GM12878 (cell line): ENCODE results near the gene CDK17. TPM values are rescaled to one million over a fixed set of nuclear protein-coding genes. Genes with fewer than 3 reads are reported as not detected.

Source experiments
- ATAC-seq: fragments of 200-7000 bp; cut with Tn5 transposase; 3 replicates; pipeline ENCODE4 v1.9.1; 2020; ENCODE audit warnings: mild to moderate bottlenecking, moderate library complexity
- BruUV-seq: library from RNA; stranded (reverse); fragments of 400-500 nt; replicated peaks from 2 replicates; lab custom pipeline; 2021; lab: Mats Ljungman, UMichigan
- CTCF ChIA-PET: fragments of 300-600 bp; sonication (Branson Sonifier 250); formaldehyde crosslinking; extraction: SDS; loops from one replicate; lab custom pipeline; 2021; ENCODE audit warnings: inconsistent platforms; lab: Yijun Ruan, JAX
- POLR2A ChIA-PET: fragments of 350-600 bp; formaldehyde crosslinking; extraction: SDS; loops from one replicate; lab custom pipeline; 2021; ENCODE audit warnings: inconsistent platforms; lab: Charles Lee
- RAD21 ChIA-PET: fragments of 300-600 bp; sonication (Branson Sonifier 250); formaldehyde crosslinking; loops from one replicate; lab custom pipeline; 2023; ENCODE audit warnings: antibody characterized with exemption; ENCODE audit not compliant: unreplicated experiment; lab: Charles Lee
- SMC1A ChIA-PET: fragments of 300-600 bp; sonication (Branson Sonifier 250); formaldehyde crosslinking; loops from one replicate; lab custom pipeline; 2023; ENCODE audit not compliant: unreplicated experiment, uncharacterized antibody; lab: Charles Lee
- DNase-seq: peaks from one replicate; pipeline ENCODE4 v3.0.0-alpha.2; 2011; ENCODE audit warnings: low read depth, low spot score
- FAIRE-seq: peaks from 3 replicates; lab custom pipeline; 2011; peaks lifted over from hg19 to GRCh38; lab: Jason Lieb, UNC
- H2AFZ ChIP-seq: 2 replicates; pipeline ENCODE4 v1.6.0; 2011; ENCODE audit warnings: low read depth, low read length, control low read depth; ENCODE audit not compliant: control insufficient read depth
- H3K27ac ChIP-seq: 2 replicates; pipeline ENCODE4 v1.5.1; 2011; ENCODE audit warnings: control low read depth; ENCODE audit not compliant: control insufficient read depth, insufficient read depth
- H3K27me3 ChIP-seq, 2 experiments: replicated peaks in 1 of 2; 2 replicates each; pipeline versions ENCODE4 v1.6.0 to v1.6.1; 2011; ENCODE audit warnings: low read length in 1 of 2; ENCODE audit not compliant: control insufficient read depth in 2 of 2, insufficient read depth in 2 of 2
- H3K36me3 ChIP-seq, 2 experiments: 2 replicates each; pipeline ENCODE4 v1.5.1; 2011; ENCODE audit warnings: low read length in 1 of 2; ENCODE audit not compliant: control insufficient read depth in 2 of 2, insufficient read depth in 2 of 2
- H3K4me1 ChIP-seq: 2 replicates; pipeline ENCODE4 v1.6.1; 2011; ENCODE audit warnings: mild to moderate bottlenecking, low read length, moderate library complexity, mixed read lengths; ENCODE audit not compliant: control insufficient read depth, insufficient read depth
- H3K4me2 ChIP-seq: 2 replicates; pipeline ENCODE4 v1.6.0; 2011; ENCODE audit warnings: control low read depth; ENCODE audit not compliant: control insufficient read depth, insufficient read depth
- H3K4me3 ChIP-seq: fragments of 200-600 bp; sonication (generic); 2 replicates; pipeline ENCODE4 v1.5.1; 2016
- H3K79me2 ChIP-seq: 2 replicates; pipeline ENCODE4 v1.6.0; 2011; ENCODE audit warnings: low read length; ENCODE audit not compliant: control insufficient read depth, insufficient read depth
- H3K9ac ChIP-seq: 2 replicates; pipeline ENCODE4 v1.8.0; 2011; ENCODE audit warnings: low read length, control low read depth, mixed read lengths; ENCODE audit not compliant: control insufficient read depth, insufficient read depth
- H3K9me3 ChIP-seq: replicated peaks from 3 replicates; pipeline ENCODE4 v1.5.1; 2011; ENCODE audit warnings: mild to moderate bottlenecking, low read length; ENCODE audit not compliant: control insufficient read depth, insufficient read depth
- H4K20me1 ChIP-seq: 2 replicates; pipeline ENCODE4 v1.6.0; 2011; ENCODE audit not compliant: control insufficient read depth, insufficient read depth
- ATF2 ChIP-seq: IDR thresholded peaks from 2 replicates; pipeline ENCODE4 v1.6.1; 2012; ENCODE audit warnings: low read length, inconsistent platforms
- BACH1 ChIP-seq: fragments of 450-650 bp; IDR thresholded peaks from 2 replicates; pipeline ENCODE4 v1.6.1; 2017; ENCODE audit warnings: mild to moderate bottlenecking, borderline replicate concordance
- CHD4 ChIP-seq: fragments of 200-600 bp; sonication (generic); IDR thresholded peaks from 2 replicates; pipeline ENCODE4 v1.6.1; 2016; ENCODE audit warnings: mild to moderate bottlenecking
- E2F8 ChIP-seq: fragments of 450-650 bp; IDR thresholded peaks from 2 replicates; pipeline ENCODE4 v1.6.1; 2018; ENCODE audit warnings: mild to moderate bottlenecking, low read depth, moderate library complexity; ENCODE audit not compliant: partially characterized antibody
- EED ChIP-seq: sonication (generic); IDR thresholded peaks from 2 replicates; pipeline ENCODE4 v1.6.1; 2016; ENCODE audit warnings: antibody characterized with exemption, low read depth
- IKZF2 ChIP-seq, 2 experiments: fragments of 450-650 bp; IDR thresholded peaks; 2 replicates each; pipeline ENCODE4 v1.6.1; 2017; ENCODE audit warnings: mild to moderate bottlenecking in 2 of 2, moderate library complexity in 2 of 2
- MEF2B ChIP-seq: fragments of 450-650 bp; IDR thresholded peaks from 2 replicates; pipeline ENCODE4 v1.6.1; 2018; ENCODE audit warnings: mild to moderate bottlenecking, moderate library complexity; ENCODE audit not compliant: partially characterized antibody, poor library complexity, severe bottlenecking
- MLLT1 ChIP-seq: fragments of 450-650 bp; IDR thresholded peaks from 2 replicates; pipeline ENCODE4 v1.6.1; 2016; ENCODE audit warnings: mild to moderate bottlenecking
- NKRF ChIP-seq: fragments of 450-650 bp; conservative IDR thresholded peaks from 2 replicates; pipeline ENCODE4 v1.6.1; 2017; ENCODE audit warnings: mild to moderate bottlenecking, moderate library complexity
- SMAD5 ChIP-seq: IDR thresholded peaks from 2 replicates; pipeline ENCODE4 v1.6.1; 2016; ENCODE audit warnings: antibody characterized with exemption, low read depth
- ZBTB33 ChIP-seq: fragments of 450-650 bp; IDR thresholded peaks from 2 replicates; pipeline ENCODE4 v1.6.1; 2017; ENCODE audit warnings: mild to moderate bottlenecking
- WGBS: methylation state at CpG from one replicate; pipeline ENCODE4 v1.1.6; 2016; ENCODE audit warnings: low lambda C conversion rate; ENCODE audit not compliant: insufficient replicate concordance, insufficient coverage; ENCODE audit errors: missing lambda C conversion rate; 5-methylcytosine and 5-hydroxymethylcytosine counted together
- in situ Hi-C: fragments of 300-500 bp; cut with MboI; formaldehyde crosslinking; loops from 9 replicates; pipeline ENCODE4 v1.14.3; 2018; ENCODE audit warnings: mixed read lengths
- intact Hi-C: fragments of 100-400 bp; cut with micrococcal nuclease; formaldehyde crosslinking; loops from one replicate; pipeline ENCODE4 v1.14.2; 2022; ENCODE audit not compliant: unreplicated experiment
- polyA plus RNA-seq, 11 experiments: library from polyadenylated mRNA; depleted of rRNA in 4 of 11; unstranded in 6 of 11; stranded (reverse) in 5 of 11; fragments of >200 nt; fragmentation: Nextera tagmentation in 4 of 11; fragmentation: Illumina TruSeq in 1 of 11; extraction: Ambion mirVana in 4 of 11; extraction: Trizol in 1 of 11; gene quantifications; 1 replicate in 1 of 11; 2 replicates in 10 of 11; pipeline versions ENCODE4 v1.2.1 to v1.2.3, GENCODE V29; 2011 to 2016; ENCODE audit warnings: inconsistent platforms in 2 of 11, missing spikeins in 2 of 11, low read depth in 1 of 11
- total RNA-seq, 4 experiments: library from RNA; depleted of rRNA in 3 of 4; stranded (reverse); fragments of >200 nt in 3 of 4; fragmentation: Illumina TruSeq in 1 of 4; extraction: Trizol in 1 of 4; gene quantifications; 2 replicates each; pipeline versions ENCODE4 v1.2.1 to v1.2.3, GENCODE V29; 2013 to 2021

CDK17 gene
- total and polyA plus RNA-seq, 10 of the 15 experiments (the other 5 are each of a cell fraction or from before 2014, with no cell fraction given), result 5.6 to 45.6 (median 18.3) TPM

GRCh38 chr12:96235484-96235826 lies 164.8 kb downstream of the CDK17 start:
- ATAC-seq, result no peak
- 64% methylated on average over 5 of the region's 5 CpGs for WGBS
- no peak for DNase-seq
- H3K79me2 ChIP-seq, result no peaks in the 10 kb centered on the region
- no peaks in the 10 kb centered on the region for H3K4me1 ChIP-seq
- H3K4me3 ChIP-seq, result no peak overlapping the region
- no peaks in the 10 kb centered on the region for H3K27me3 ChIP-seq
- H3K9me3 ChIP-seq, result no peaks in the 10 kb centered on the region
- ChIA-PET RAD21 (no interaction called here), CTCF (no interaction called here), SMC1A (no interaction called here), POLR2A (no interaction called here)
- intact Hi-C loops, result no loop called here
- H3K9ac ChIP-seq, result no peak overlapping the region
- no peaks in the 10 kb centered on the region for H4K20me1 ChIP-seq
- H3K27ac ChIP-seq, result no peak overlapping the region
- in situ Hi-C loops, result no loop called here
- no TSS peak for BruUV-seq
- H2AFZ ChIP-seq, result no peak overlapping the region
- H3K4me2 ChIP-seq, result no peak overlapping the region
- peaks cover 0 to 2% of the 10 kb centered on the region in 2 experiments; a peak in 2 of 4 replicates for H3K36me3 ChIP-seq
- FAIRE-seq, result no peak
- TF ChIP-seq E2F8 (no peak), EED (no peak), IKZF2 (IDR thresholded peaks at IDR 0.05) (no peak), NKRF (no peak), MLLT1 (no peak), MEF2B (no peak), BACH1 (no peak), SMAD5 (no peak), CHD4 (no peak), ATF2 (no peak), ZBTB33 (no peak)
